GM12878 (cell line): ENCODE results near the gene NUDT14. TPM values are rescaled to one million over a fixed set of nuclear protein-coding genes. Genes with fewer than 3 reads are reported as not detected.

Experiments used
- ATAC-seq: fragments of 200-7000 bp; cut with Tn5 transposase; 3 replicates; pipeline ENCODE4 v1.9.1; 2020; ENCODE audit warnings: mild to moderate bottlenecking, moderate library complexity
- BruUV-seq: library from RNA; stranded (reverse); fragments of 400-500 nt; replicated peaks from 2 replicates; lab custom pipeline; 2021; lab: Mats Ljungman, UMichigan
- CTCF ChIA-PET: fragments of 300-600 bp; sonication (Branson Sonifier 250); formaldehyde crosslinking; extraction: SDS; loops from one replicate; lab custom pipeline; 2021; ENCODE audit warnings: inconsistent platforms; lab: Yijun Ruan, JAX
- POLR2A ChIA-PET: fragments of 350-600 bp; formaldehyde crosslinking; extraction: SDS; loops from one replicate; lab custom pipeline; 2021; ENCODE audit warnings: inconsistent platforms; lab: Charles Lee
- RAD21 ChIA-PET: fragments of 300-600 bp; sonication (Branson Sonifier 250); formaldehyde crosslinking; loops from one replicate; lab custom pipeline; 2023; ENCODE audit warnings: antibody characterized with exemption; ENCODE audit not compliant: unreplicated experiment; lab: Charles Lee
- SMC1A ChIA-PET: fragments of 300-600 bp; sonication (Branson Sonifier 250); formaldehyde crosslinking; loops from one replicate; lab custom pipeline; 2023; ENCODE audit not compliant: unreplicated experiment, uncharacterized antibody; lab: Charles Lee
- DNase-seq: peaks from one replicate; pipeline ENCODE4 v3.0.0-alpha.2; 2011; ENCODE audit warnings: low read depth, low spot score
- FAIRE-seq: peaks from 3 replicates; lab custom pipeline; 2011; peaks lifted over from hg19 to GRCh38; lab: Jason Lieb, UNC
- H2AFZ ChIP-seq: 2 replicates; pipeline ENCODE4 v1.6.0; 2011; ENCODE audit warnings: low read depth, low read length, control low read depth; ENCODE audit not compliant: control insufficient read depth
- H3K27ac ChIP-seq: 2 replicates; pipeline ENCODE4 v1.5.1; 2011; ENCODE audit warnings: control low read depth; ENCODE audit not compliant: control insufficient read depth, insufficient read depth
- H3K27me3 ChIP-seq, 2 experiments: replicated peaks in 1 of 2; 2 replicates each; pipeline versions ENCODE4 v1.6.0 to v1.6.1; 2011; ENCODE audit warnings: low read length in 1 of 2; ENCODE audit not compliant: control insufficient read depth in 2 of 2, insufficient read depth in 2 of 2
- H3K36me3 ChIP-seq, 2 experiments: 2 replicates each; pipeline ENCODE4 v1.5.1; 2011; ENCODE audit warnings: low read length in 1 of 2; ENCODE audit not compliant: control insufficient read depth in 2 of 2, insufficient read depth in 2 of 2
- H3K4me1 ChIP-seq: 2 replicates; pipeline ENCODE4 v1.6.1; 2011; ENCODE audit warnings: mild to moderate bottlenecking, low read length, moderate library complexity, mixed read lengths; ENCODE audit not compliant: control insufficient read depth, insufficient read depth
- H3K4me2 ChIP-seq: 2 replicates; pipeline ENCODE4 v1.6.0; 2011; ENCODE audit warnings: control low read depth; ENCODE audit not compliant: control insufficient read depth, insufficient read depth
- H3K4me3 ChIP-seq: fragments of 200-600 bp; sonication (generic); 2 replicates; pipeline ENCODE4 v1.5.1; 2016
- H3K79me2 ChIP-seq: 2 replicates; pipeline ENCODE4 v1.6.0; 2011; ENCODE audit warnings: low read length; ENCODE audit not compliant: control insufficient read depth, insufficient read depth
- H3K9ac ChIP-seq: 2 replicates; pipeline ENCODE4 v1.8.0; 2011; ENCODE audit warnings: low read length, control low read depth, mixed read lengths; ENCODE audit not compliant: control insufficient read depth, insufficient read depth
- H3K9me3 ChIP-seq: replicated peaks from 3 replicates; pipeline ENCODE4 v1.5.1; 2011; ENCODE audit warnings: mild to moderate bottlenecking, low read length; ENCODE audit not compliant: control insufficient read depth, insufficient read depth
- H4K20me1 ChIP-seq: 2 replicates; pipeline ENCODE4 v1.6.0; 2011; ENCODE audit not compliant: control insufficient read depth, insufficient read depth
- BACH1 ChIP-seq: fragments of 450-650 bp; IDR thresholded peaks from 2 replicates; pipeline ENCODE4 v1.6.1; 2017; ENCODE audit warnings: mild to moderate bottlenecking, borderline replicate concordance
- ETV6 ChIP-seq, 2 experiments: fragments of 450-650 bp in 1 of 2; IDR thresholded peaks in 1 of 2; conservative IDR thresholded peaks in 1 of 2; 2 replicates each; pipeline ENCODE4 v1.6.1; 2014; ENCODE audit warnings: antibody characterized with exemption in 1 of 2, borderline replicate concordance in 1 of 2, low read depth in 1 of 2, mild to moderate bottlenecking in 1 of 2, moderate library complexity in 1 of 2
- IRF4 ChIP-seq: IDR thresholded peaks from 2 replicates; pipeline ENCODE4 v1.6.1; 2011; ENCODE audit warnings: low read depth, low read length
- KDM1A ChIP-seq: fragments of 200-600 bp; sonication (generic); IDR thresholded peaks from 2 replicates; pipeline ENCODE4 v1.6.1; 2016; ENCODE audit warnings: borderline replicate concordance
- NR2C2 ChIP-seq: IDR thresholded peaks from 2 replicates; pipeline ENCODE4 v1.6.1; 2011; ENCODE audit warnings: borderline replicate concordance, low read depth; ENCODE audit not compliant: control insufficient read depth, insufficient read length
- POU2F2 ChIP-seq: IDR thresholded peaks from 3 replicates; pipeline ENCODE4 v1.6.1; 2011; ENCODE audit warnings: low read depth, mild to moderate bottlenecking, low read length, borderline replicate concordance
- RB1 ChIP-seq: fragments of 450-650 bp; formaldehyde crosslinking; IDR thresholded peaks from 2 replicates; pipeline ENCODE4 v1.6.1; 2017; ENCODE audit warnings: mild to moderate bottlenecking, borderline replicate concordance
- SP1 ChIP-seq: IDR thresholded peaks from one replicate; pipeline ENCODE4 v1.6.1; 2011; ENCODE audit warnings: low read depth, low read length
- SUZ12 ChIP-seq: fragments of 200-600 bp; sonication (generic); IDR thresholded peaks from one replicate; pipeline ENCODE4 v1.6.1; 2018; ENCODE audit warnings: antibody characterized with exemption, mild to moderate bottlenecking; ENCODE audit not compliant: unreplicated experiment
- WGBS: methylation state at CpG from one replicate; pipeline ENCODE4 v1.1.6; 2016; ENCODE audit warnings: low lambda C conversion rate; ENCODE audit not compliant: insufficient replicate concordance, insufficient coverage; ENCODE audit errors: missing lambda C conversion rate; 5-methylcytosine and 5-hydroxymethylcytosine counted together
- in situ Hi-C: fragments of 300-500 bp; cut with MboI; formaldehyde crosslinking; loops from 9 replicates; pipeline ENCODE4 v1.14.3; 2018; ENCODE audit warnings: mixed read lengths
- intact Hi-C: fragments of 100-400 bp; cut with micrococcal nuclease; formaldehyde crosslinking; loops from one replicate; pipeline ENCODE4 v1.14.2; 2022; ENCODE audit not compliant: unreplicated experiment
- polyA plus RNA-seq, 11 experiments: library from polyadenylated mRNA; depleted of rRNA in 4 of 11; unstranded in 6 of 11; stranded (reverse) in 5 of 11; fragments of >200 nt; fragmentation: Nextera tagmentation in 4 of 11; fragmentation: Illumina TruSeq in 1 of 11; extraction: Ambion mirVana in 4 of 11; extraction: Trizol in 1 of 11; gene quantifications; 1 replicate in 1 of 11; 2 replicates in 10 of 11; pipeline versions ENCODE4 v1.2.1 to v1.2.3, GENCODE V29; 2011 to 2016; ENCODE audit warnings: inconsistent platforms in 2 of 11, missing spikeins in 2 of 11, low read depth in 1 of 11
- total RNA-seq, 4 experiments: library from RNA; depleted of rRNA in 3 of 4; stranded (reverse); fragments of >200 nt in 3 of 4; fragmentation: Illumina TruSeq in 1 of 4; extraction: Trizol in 1 of 4; gene quantifications; 2 replicates each; pipeline versions ENCODE4 v1.2.1 to v1.2.3, GENCODE V29; 2013 to 2021
- TF ChIP-seq, protein P1 (sequence below): fragments of 450-650 bp; IDR thresholded peaks from 2 replicates; pipeline ENCODE4 v1.6.1; 2017; ENCODE audit warnings: antibody characterized with exemption, mild to moderate bottlenecking, moderate library complexity
- TF ChIP-seq, protein P2 (sequence below): fragments of 450-650 bp; IDR thresholded peaks from 2 replicates; pipeline ENCODE4 v1.6.1; 2017; ENCODE audit warnings: borderline replicate concordance
- TF ChIP-seq, protein P3 (sequence below): fragments of 450-650 bp; formaldehyde crosslinking; IDR thresholded peaks from 2 replicates; pipeline ENCODE4 v1.5.0; 2022; ENCODE audit warnings: mild to moderate bottlenecking, missing genetic modification characterization
- TF ChIP-seq, protein P4 (sequence below): IDR thresholded peaks from 2 replicates; pipeline ENCODE4 v1.6.1; 2011; ENCODE audit warnings: borderline replicate concordance, low read depth, mild to moderate bottlenecking, moderate library complexity, mixed read lengths, low read length; ENCODE audit not compliant: insufficient read depth; ENCODE audit errors: extremely low read length

The NUDT14 gene
- total and polyA plus RNA-seq, 10 of the 15 experiments (the other 5 are each of a cell fraction or from before 2014, with no cell fraction given), result 0.62 to 6.8 (median 4.3) TPM; not detected in 1

DNA sequence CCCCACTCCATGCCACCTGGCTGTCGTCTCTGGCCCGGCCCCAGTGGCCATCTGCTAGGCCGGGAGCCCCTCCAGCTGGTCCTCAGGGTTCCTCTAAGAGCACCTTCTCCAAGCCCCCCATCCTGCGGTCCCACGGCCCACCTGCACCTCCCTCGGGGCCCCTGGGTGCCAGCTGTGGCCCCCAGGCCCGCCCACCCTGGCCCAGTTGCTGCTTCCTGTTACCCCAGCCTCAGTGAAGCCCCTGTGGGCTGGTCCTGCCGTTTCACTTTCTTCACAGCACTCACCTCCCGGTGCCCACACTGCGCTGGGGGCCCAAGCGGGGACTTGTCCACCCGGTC, 27.6 kb upstream of the NUDT14 start (continued):
- TF ChIP-seq, protein P1, sequence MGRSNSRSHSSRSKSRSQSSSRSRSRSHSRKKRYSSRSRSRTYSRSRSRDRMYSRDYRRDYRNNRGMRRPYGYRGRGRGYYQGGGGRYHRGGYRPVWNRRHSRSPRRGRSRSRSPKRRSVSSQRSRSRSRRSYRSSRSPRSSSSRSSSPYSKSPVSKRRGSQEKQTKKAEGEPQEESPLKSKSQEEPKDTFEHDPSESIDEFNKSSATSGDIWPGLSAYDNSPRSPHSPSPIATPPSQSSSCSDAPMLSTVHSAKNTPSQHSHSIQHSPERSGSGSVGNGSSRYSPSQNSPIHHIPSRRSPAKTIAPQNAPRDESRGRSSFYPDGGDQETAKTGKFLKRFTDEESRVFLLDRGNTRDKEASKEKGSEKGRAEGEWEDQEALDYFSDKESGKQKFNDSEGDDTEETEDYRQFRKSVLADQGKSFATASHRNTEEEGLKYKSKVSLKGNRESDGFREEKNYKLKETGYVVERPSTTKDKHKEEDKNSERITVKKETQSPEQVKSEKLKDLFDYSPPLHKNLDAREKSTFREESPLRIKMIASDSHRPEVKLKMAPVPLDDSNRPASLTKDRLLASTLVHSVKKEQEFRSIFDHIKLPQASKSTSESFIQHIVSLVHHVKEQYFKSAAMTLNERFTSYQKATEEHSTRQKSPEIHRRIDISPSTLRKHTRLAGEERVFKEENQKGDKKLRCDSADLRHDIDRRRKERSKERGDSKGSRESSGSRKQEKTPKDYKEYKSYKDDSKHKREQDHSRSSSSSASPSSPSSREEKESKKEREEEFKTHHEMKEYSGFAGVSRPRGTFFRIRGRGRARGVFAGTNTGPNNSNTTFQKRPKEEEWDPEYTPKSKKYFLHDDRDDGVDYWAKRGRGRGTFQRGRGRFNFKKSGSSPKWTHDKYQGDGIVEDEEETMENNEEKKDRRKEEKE, result no peak
- TF ChIP-seq, protein P2, sequence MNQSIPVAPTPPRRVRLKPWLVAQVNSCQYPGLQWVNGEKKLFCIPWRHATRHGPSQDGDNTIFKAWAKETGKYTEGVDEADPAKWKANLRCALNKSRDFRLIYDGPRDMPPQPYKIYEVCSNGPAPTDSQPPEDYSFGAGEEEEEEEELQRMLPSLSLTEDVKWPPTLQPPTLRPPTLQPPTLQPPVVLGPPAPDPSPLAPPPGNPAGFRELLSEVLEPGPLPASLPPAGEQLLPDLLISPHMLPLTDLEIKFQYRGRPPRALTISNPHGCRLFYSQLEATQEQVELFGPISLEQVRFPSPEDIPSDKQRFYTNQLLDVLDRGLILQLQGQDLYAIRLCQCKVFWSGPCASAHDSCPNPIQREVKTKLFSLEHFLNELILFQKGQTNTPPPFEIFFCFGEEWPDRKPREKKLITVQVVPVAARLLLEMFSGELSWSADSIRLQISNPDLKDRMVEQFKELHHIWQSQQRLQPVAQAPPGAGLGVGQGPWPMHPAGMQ, result no peak
- TF ChIP-seq NR2C2 (no peak), ETV6 (conservative IDR thresholded peaks at IDR 0.05 in 1 of 2, IDR thresholded peaks at IDR 0.05 in 1 of 2; ENCODE audit: borderline replicate concordance in 1 of 2, low read depth in 1 of 2) (no peak), POU2F2 (no peak)
- TF ChIP-seq, all 136 proteins: peak for 0

DNA sequence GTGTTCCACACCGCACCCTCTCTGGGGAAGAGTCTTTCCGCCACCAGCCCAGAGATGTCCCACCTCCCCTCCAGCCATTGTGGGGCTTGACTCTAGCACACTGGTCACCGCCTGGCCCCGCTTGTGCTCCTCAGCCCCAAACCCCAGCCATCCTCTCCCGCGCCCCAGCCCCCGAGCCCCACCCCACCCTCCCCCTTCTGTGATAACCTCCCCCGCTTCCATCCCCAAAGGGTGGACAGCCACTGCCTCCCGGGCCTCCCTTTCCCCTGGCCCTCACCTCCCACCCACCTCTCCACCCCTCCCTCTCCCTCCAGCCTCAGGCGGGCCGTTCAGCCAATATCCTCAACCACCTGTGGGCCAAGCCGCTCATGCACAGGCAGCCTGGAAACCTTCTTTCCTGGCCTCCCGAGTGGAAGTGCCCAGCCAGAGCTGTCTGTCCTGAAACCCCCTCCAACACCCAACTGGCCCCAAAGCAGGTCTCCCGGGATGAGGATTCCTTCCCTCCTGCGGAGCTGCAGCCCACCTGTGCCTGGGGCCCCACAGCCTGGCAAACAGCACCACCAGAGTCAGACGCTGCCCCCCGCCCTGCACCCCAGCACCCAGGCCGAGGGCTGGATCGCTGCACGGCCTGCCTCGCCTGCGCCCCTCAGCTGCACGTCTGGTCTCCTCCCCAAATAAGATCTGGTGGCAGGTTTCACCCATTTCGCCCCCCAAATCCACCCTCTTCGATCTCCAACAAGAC, 27.1 kb upstream of the NUDT14 start:
- FAIRE-seq, result no peak
- no peak overlapping the region for H3K4me3 ChIP-seq
- 74% methylated on average over 16 of the region's 25 CpGs for WGBS
- no peak for ATAC-seq
- H3K4me2 ChIP-seq, result no peak overlapping the region
- SMC1A ChIA-PET, result no interaction called here
- H3K79me2 ChIP-seq, result no peaks in the 10 kb centered on the region
- H3K9me3 ChIP-seq, result no peaks in the 10 kb centered on the region
- H3K27me3 ChIP-seq, result no peaks in the 10 kb centered on the region
- DNase-seq, result no peak
- CTCF ChIA-PET, result no interaction called here
- RAD21 ChIA-PET, result no interaction called here
- H3K36me3 ChIP-seq, result peaks cover 0 to 9% of the 10 kb centered on the region in 2 experiments; a peak in 2 of 4 replicates
- no peaks in the 10 kb centered on the region for H4K20me1 ChIP-seq
- H3K4me1 ChIP-seq, result no peaks in the 10 kb centered on the region
- BruUV-seq, result no TSS peak
- H3K9ac ChIP-seq, result no peak overlapping the region
- in situ Hi-C loops, result no loop called here
- intact Hi-C loops, result no loop called here
- H2AFZ ChIP-seq, result no peak overlapping the region
- no peak overlapping the region for H3K27ac ChIP-seq
- POLR2A ChIA-PET, result no interaction called here
- TF ChIP-seq SP1 (no peak), IRF4 (no peak), KDM1A (no peak), RB1 (no peak), BACH1 (no peak), SUZ12 (no peak)
- TF ChIP-seq, protein P3, sequence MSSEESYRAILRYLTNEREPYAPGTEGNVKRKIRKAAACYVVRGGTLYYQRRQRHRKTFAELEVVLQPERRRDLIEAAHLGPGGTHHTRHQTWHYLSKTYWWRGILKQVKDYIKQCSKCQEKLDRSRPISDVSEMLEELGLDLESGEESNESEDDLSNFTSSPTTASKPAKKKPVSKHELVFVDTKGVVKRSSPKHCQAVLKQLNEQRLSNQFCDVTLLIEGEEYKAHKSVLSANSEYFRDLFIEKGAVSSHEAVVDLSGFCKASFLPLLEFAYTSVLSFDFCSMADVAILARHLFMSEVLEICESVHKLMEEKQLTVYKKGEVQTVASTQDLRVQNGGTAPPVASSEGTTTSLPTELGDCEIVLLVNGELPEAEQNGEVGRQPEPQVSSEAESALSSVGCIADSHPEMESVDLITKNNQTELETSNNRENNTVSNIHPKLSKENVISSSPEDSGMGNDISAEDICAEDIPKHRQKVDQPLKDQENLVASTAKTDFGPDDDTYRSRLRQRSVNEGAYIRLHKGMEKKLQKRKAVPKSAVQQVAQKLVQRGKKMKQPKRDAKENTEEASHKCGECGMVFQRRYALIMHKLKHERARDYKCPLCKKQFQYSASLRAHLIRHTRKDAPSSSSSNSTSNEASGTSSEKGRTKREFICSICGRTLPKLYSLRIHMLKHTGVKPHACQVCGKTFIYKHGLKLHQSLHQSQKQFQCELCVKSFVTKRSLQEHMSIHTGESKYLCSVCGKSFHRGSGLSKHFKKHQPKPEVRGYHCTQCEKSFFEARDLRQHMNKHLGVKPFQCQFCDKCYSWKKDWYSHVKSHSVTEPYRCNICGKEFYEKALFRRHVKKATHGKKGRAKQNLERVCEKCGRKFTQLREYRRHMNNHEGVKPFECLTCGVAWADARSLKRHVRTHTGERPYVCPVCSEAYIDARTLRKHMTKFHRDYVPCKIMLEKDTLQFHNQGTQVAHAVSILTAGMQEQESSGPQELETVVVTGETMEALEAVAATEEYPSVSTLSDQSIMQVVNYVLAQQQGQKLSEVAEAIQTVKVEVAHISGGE (CRISPR knock-in tag), result no peak
- TF ChIP-seq, protein P4, sequence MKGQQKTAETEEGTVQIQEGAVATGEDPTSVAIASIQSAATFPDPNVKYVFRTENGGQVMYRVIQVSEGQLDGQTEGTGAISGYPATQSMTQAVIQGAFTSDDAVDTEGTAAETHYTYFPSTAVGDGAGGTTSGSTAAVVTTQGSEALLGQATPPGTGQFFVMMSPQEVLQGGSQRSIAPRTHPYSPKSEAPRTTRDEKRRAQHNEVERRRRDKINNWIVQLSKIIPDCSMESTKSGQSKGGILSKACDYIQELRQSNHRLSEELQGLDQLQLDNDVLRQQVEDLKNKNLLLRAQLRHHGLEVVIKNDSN, result no peak
